Neuronal stem cell (in vitro differentiated cells): Measurements from ENCODE around the gene SIDT2.
A peak's percentile ranks its signal among the peaks of the same experiment; 100 is the strongest.

ENCODE experiments used
- DNase-seq: peaks from one replicate; pipeline ENCODE4 v3.0.0-alpha.2; 2013; ENCODE audit warnings: low spot score
- H2AFZ ChIP-seq: one replicate; pipeline ENCODE4 v1.6.1; 2013; ENCODE audit warnings: mild to moderate bottlenecking, low read length, inconsistent platforms
- H2AK5ac ChIP-seq: 2 replicates; pipeline ENCODE4 v1.6.1; 2013; ENCODE audit warnings: low read depth, mild to moderate bottlenecking, inconsistent platforms, low read length, moderate library complexity, mixed read lengths
- H2BK120ac ChIP-seq: 2 replicates; pipeline ENCODE4 v1.6.1; 2013; ENCODE audit warnings: low read depth, mild to moderate bottlenecking, inconsistent platforms, low read length, moderate library complexity, mixed read lengths
- H2BK12ac ChIP-seq: one replicate; pipeline ENCODE4 v1.6.1; 2013; ENCODE audit warnings: low read length, inconsistent platforms
- H2BK15ac ChIP-seq: 2 replicates; pipeline ENCODE4 v1.6.1; 2013; ENCODE audit warnings: mild to moderate bottlenecking, low read length, inconsistent platforms, mixed read lengths
- H2BK5ac ChIP-seq: one replicate; pipeline ENCODE4 v1.6.1; 2013; ENCODE audit warnings: inconsistent platforms, mild to moderate bottlenecking, low read length, moderate library complexity
- H3K14ac ChIP-seq: one replicate; pipeline ENCODE4 v1.6.1; 2013; ENCODE audit warnings: low read length, inconsistent platforms
- H3K18ac ChIP-seq: 2 replicates; pipeline ENCODE4 v1.6.1; 2013; ENCODE audit warnings: low read length, inconsistent platforms
- H3K23ac ChIP-seq: 2 replicates; pipeline ENCODE4 v1.6.1; 2013; ENCODE audit warnings: low read depth, mild to moderate bottlenecking, mixed read lengths, low read length, inconsistent platforms; ENCODE audit not compliant: poor library complexity
- H3K27ac ChIP-seq: replicated peaks from 3 replicates; pipeline ENCODE4 v1.5.1; 2013; ENCODE audit warnings: low read length, inconsistent platforms
- H3K27me3 ChIP-seq, 3 experiments: 2 replicates each; pipeline ENCODE4 v1.6.1; 2013; ENCODE audit warnings: low read length in 3 of 3, mild to moderate bottlenecking in 2 of 3, inconsistent platforms in 1 of 3, low read depth in 1 of 3, mixed read lengths in 1 of 3, moderate library complexity in 1 of 3; ENCODE audit not compliant: control insufficient read depth in 3 of 3, insufficient read depth in 3 of 3
- H3K36me3 ChIP-seq, 2 donors: replicated peaks in 1 of 2; 2 replicates each; pipeline ENCODE4 v1.6.1; 2013; ENCODE audit warnings: low read length in 2 of 2; ENCODE audit not compliant: control insufficient read depth in 2 of 2, insufficient read depth in 2 of 2
- H3K4ac ChIP-seq: 2 replicates; pipeline ENCODE4 v1.6.1; 2013; ENCODE audit warnings: inconsistent platforms, mild to moderate bottlenecking, low read length, moderate library complexity
- H3K4me1 ChIP-seq, 2 donors: 1 replicate in 1 of 2; 2 replicates in 1 of 2; pipeline ENCODE4 v1.6.1; 2013; ENCODE audit warnings: low read length in 2 of 2, low read depth in 1 of 2; ENCODE audit not compliant: control insufficient read depth in 2 of 2, insufficient read depth in 1 of 2
- H3K4me2 ChIP-seq: one replicate; pipeline ENCODE4 v1.6.1; 2013; ENCODE audit warnings: mild to moderate bottlenecking, low read length, inconsistent platforms; ENCODE audit not compliant: insufficient read depth, poor library complexity, severe bottlenecking
- H3K4me3 ChIP-seq, 2 donors: 2 replicates each; pipeline ENCODE4 v1.5.1; 2013; ENCODE audit warnings: low read length in 2 of 2, mild to moderate bottlenecking in 2 of 2, inconsistent platforms in 1 of 2, moderate library complexity in 1 of 2
- H3K79me1 ChIP-seq: one replicate; pipeline ENCODE4 v1.6.1; 2013; ENCODE audit warnings: low read depth, mild to moderate bottlenecking, inconsistent platforms, low read length, moderate library complexity
- H3K9ac ChIP-seq: one replicate; pipeline ENCODE4 v1.6.1; 2013; ENCODE audit warnings: mild to moderate bottlenecking, low read depth, low read length, inconsistent platforms; ENCODE audit not compliant: poor library complexity
- H3K9me3 ChIP-seq, 2 donors: replicated peaks in 1 of 2; 2 replicates each; pipeline versions ENCODE3 to v1.6.1; 2013; ENCODE audit warnings: low read length in 2 of 2, mild to moderate bottlenecking in 2 of 2, inconsistent platforms in 1 of 2, low read depth in 1 of 2, mixed read lengths in 1 of 2, moderate library complexity in 1 of 2; ENCODE audit not compliant: control insufficient read depth in 2 of 2, insufficient read depth in 1 of 2
- H4K8ac ChIP-seq: one replicate; pipeline ENCODE4 v1.6.1; 2013; ENCODE audit warnings: low read depth, mild to moderate bottlenecking, inconsistent platforms, low read length, moderate library complexity
- H4K91ac ChIP-seq: one replicate; pipeline ENCODE4 v1.6.1; 2013; ENCODE audit warnings: low read length, low read depth, mild to moderate bottlenecking, inconsistent platforms; ENCODE audit not compliant: poor library complexity
- WGBS, 2 donors: extraction: QIAGEN DNeasy Blood & Tissue Kit; methylation state at CpG; one replicate each; pipeline ENCODE4 v1.1.7; 2013; ENCODE audit warnings: missing lambda C conversion rate in 2 of 2, mixed read lengths in 1 of 2; ENCODE audit not compliant: insufficient read length in 2 of 2, insufficient replicate concordance in 1 of 2; ENCODE audit errors: extremely low coverage in 2 of 2; 5-methylcytosine and 5-hydroxymethylcytosine counted together

SIDT2 gene

DNA sequence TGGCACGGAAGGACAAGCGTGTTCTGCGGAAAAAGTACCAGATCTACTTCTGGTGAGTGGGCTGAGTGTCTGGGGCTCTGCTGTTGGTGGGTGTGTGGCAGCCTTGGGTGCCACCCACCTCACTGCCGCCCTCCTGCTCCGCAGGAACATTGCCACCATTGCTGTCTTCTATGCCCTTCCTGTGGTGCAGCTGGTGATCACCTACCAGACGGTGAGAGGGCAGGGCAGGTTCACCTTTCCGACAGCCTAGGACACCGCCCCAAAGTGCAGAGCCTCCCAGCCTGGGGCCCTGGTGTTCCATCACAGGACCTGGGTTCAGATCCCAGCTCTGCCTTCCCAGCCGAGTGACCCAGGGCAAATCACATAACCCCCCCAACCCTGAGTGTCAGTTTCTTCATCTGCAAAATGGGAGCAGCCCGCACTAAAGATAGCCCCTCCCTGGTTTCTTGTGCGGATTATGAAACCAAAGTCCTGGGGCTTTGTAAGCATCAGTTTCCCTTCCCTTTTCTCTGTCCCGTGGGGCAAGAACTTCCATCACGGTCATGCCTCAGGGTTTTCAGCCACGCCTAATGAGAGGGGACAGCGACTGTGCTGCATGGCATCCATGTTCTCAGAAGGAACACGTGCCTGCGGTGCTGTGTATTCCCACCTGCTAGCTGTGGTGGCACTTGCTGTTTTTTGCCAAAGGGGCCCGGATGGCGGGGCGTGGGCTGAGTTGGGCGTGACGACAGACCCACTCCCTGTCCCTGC lies 10.8 kb downstream of the SIDT2 start:
- no peak overlapping the region for H3K27ac ChIP-seq
- H2BK15ac ChIP-seq, result no peak overlapping the region
- H2BK12ac ChIP-seq, result no peak overlapping the region
- DNase-seq, result no peak
- no peak overlapping the region for H2BK5ac ChIP-seq
- no peaks in the 10 kb centered on the region for H3K79me1 ChIP-seq
- H3K9me3 ChIP-seq, result no peaks in the 10 kb centered on the region
- H3K4me1 ChIP-seq, result no peaks in the 10 kb centered on the region
- H3K4me2 ChIP-seq, result no peak overlapping the region
- H4K8ac ChIP-seq, result no peak overlapping the region
- H4K91ac ChIP-seq, result no peak overlapping the region
- peaks cover 17 to 50% of the 10 kb centered on the region in 2 donors for H3K36me3 ChIP-seq
- no peak overlapping the region for H3K18ac ChIP-seq
- H3K4me3 ChIP-seq, result no peak overlapping the region
- H2BK120ac ChIP-seq, result no peak overlapping the region
- H2AK5ac ChIP-seq, result no peak overlapping the region
- H3K9ac ChIP-seq, result peak overlapping the region; percentile 53
- WGBS, 2 donors, result no CpG with 5 or more reads among the region's 22 CpGs
- no peaks in the 10 kb centered on the region for H3K27me3 ChIP-seq
- H2AFZ ChIP-seq, result no peak overlapping the region
- H3K14ac ChIP-seq, result no peak overlapping the region
- H3K23ac ChIP-seq, result no peak overlapping the region
- H3K4ac ChIP-seq, result no peak overlapping the region

DNA sequence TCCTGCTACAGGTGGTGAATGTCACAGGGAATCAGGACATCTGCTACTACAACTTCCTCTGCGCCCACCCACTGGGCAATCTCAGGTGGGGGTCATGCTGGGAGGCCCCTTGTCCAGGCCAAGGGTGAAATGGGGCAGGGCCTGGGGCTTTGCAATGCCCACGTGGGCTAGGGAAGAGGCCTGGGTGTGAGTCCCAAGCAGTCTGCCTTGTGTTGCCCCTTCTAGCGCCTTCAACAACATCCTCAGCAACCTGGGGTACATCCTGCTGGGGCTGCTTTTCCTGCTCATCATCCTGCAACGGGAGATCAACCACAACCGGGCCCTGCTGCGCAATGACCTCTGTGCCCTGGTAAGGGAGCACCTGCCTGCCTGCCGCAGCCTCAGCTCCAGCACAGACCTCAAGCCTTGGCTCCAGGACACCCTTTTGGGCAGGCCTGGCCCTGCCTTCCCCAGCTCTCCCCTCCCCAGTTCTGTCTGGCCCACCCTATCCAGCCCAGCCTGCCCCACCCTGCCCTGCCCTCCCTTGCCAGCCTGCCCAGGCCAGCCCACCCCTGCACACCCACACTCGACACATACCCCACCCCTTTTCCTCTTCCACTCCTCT lies 11.5 kb downstream of the SIDT2 start:
- no peak for DNase-seq
- Histone ChIP-seq H2BK15ac (no peak overlapping the region), H2AK5ac (no peak overlapping the region), H3K4me3 (no peak overlapping the region), H2AFZ (no peak overlapping the region), H3K18ac (no peak overlapping the region), H3K79me1 (no peaks in the 10 kb centered on the region), H3K23ac (no peak overlapping the region), H3K36me3 (peaks cover 17 to 50% of the 10 kb centered on the region in 2 donors), H2BK120ac (no peak overlapping the region), H4K8ac (no peak overlapping the region), H3K4ac (no peak overlapping the region), H3K4me2 (no peak overlapping the region), H3K9ac (peak overlapping the region; percentile 38), H3K4me1 (no peaks in the 10 kb centered on the region), H2BK5ac (no peak overlapping the region), H2BK12ac (no peak overlapping the region), H3K27ac (no peak overlapping the region), H3K27me3 (no peaks in the 10 kb centered on the region), H4K91ac (no peak overlapping the region), H3K9me3 (no peaks in the 10 kb centered on the region), H3K14ac (no peak overlapping the region)
- no CpG with 5 or more reads among the region's 8 CpGs for WGBS, 2 donors

DNA sequence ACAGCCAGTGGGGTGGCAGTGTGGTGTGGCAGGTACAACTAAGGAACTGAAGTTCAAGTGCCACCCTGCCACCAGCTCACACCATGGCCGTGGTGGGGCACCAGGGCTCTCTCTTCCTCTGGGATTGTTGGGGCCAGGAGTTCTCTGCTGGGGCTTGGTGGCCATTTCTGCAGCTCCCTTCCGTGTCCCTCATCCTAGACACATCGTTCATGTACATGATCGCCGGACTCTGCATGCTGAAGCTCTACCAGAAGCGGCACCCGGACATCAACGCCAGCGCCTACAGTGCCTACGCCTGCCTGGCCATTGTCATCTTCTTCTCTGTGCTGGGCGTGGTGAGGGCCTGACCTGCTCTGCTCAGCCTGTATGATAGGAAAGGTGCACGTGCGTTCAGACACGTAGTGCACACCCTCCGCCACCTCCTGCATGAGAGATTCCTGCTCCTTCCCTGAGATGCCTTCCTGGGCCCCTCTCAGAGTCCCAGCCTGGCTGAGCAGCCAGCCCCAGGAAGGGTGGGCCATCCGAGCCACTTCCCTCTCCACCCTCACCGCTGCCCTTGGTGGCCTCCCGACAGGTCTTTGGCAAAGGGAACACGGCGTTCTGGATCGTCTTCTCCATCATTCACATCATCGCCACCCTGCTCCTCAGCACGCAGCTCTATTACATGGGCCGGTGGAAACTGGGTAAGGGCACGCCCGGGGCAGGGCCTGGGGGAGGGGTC lies 13.3 kb downstream of the SIDT2 start:
- Histone ChIP-seq H3K23ac (no peak overlapping the region), H3K27me3 (no peaks in the 10 kb centered on the region), H3K79me1 (no peaks in the 10 kb centered on the region), H2AFZ (no peak overlapping the region), H3K9me3 (no peaks in the 10 kb centered on the region), H3K14ac (no peak overlapping the region), H3K4me2 (no peak overlapping the region), H2BK5ac (no peak overlapping the region), H4K91ac (no peak overlapping the region), H3K9ac (peak overlapping the region; percentile 54), H2BK15ac (no peak overlapping the region), H4K8ac (no peak overlapping the region), H2AK5ac (no peak overlapping the region), H3K27ac (no peak overlapping the region), H3K36me3 (peaks cover 18 to 46% of the 10 kb centered on the region in 2 donors), H3K18ac (peak overlapping the region; percentile 46), H2BK12ac (no peak overlapping the region), H3K4me1 (no peaks in the 10 kb centered on the region), H3K4ac (no peak overlapping the region), H3K4me3 (peak overlapping the region in 1 of 2 donors; percentile 49), H2BK120ac (no peak overlapping the region)
- no CpG with 5 or more reads among the region's 26 CpGs for WGBS, 2 donors
- DNase-seq, result no peak

DNA sequence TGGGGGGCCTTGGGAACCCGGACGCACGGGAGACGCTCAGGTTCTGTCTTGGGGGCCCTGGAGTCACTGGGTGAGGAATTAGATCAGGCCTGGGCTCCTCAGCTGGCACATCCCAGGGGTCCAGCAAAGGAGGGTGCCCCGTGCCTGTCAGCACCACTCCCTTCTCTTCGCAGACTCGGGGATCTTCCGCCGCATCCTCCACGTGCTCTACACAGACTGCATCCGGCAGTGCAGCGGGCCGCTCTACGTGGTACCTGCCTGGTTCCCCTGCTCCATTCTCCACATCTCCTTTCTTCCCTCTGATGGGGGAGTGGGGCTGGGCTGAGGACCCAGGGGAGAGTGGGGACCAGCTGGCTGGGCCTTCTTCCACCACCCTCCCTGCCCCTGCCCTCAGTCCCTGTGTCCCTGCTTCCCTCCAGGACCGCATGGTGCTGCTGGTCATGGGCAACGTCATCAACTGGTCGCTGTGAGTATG lies 13.9 kb downstream of the SIDT2 start:
- no peak overlapping the region for H3K14ac ChIP-seq
- H3K23ac ChIP-seq, result peak overlapping the region; percentile 78
- H3K27ac ChIP-seq, result no peak overlapping the region
- H2AFZ ChIP-seq, result no peak overlapping the region
- H2BK15ac ChIP-seq, result no peak overlapping the region
- no peak overlapping the region for H2BK5ac ChIP-seq
- H3K4me3 ChIP-seq, result no peak overlapping the region
- H3K9me3 ChIP-seq, result no peaks in the 10 kb centered on the region
- H3K4me2 ChIP-seq, result no peak overlapping the region
- no peak overlapping the region for H4K8ac ChIP-seq
- no peak overlapping the region for H3K9ac ChIP-seq
- peaks cover 0 to under 1% of the 10 kb centered on the region in 2 donors for H3K4me1 ChIP-seq
- H2AK5ac ChIP-seq, result no peak overlapping the region
- H3K79me1 ChIP-seq, result no peaks in the 10 kb centered on the region
- H2BK120ac ChIP-seq, result no peak overlapping the region
- no CpG with 5 or more reads among the region's 17 CpGs for WGBS, 2 donors
- no peak overlapping the region for H3K4ac ChIP-seq
- H3K36me3 ChIP-seq, result peaks cover 16 to 43% of the 10 kb centered on the region in 2 donors
- H4K91ac ChIP-seq, result no peak overlapping the region
- no peaks in the 10 kb centered on the region for H3K27me3 ChIP-seq
- no peak overlapping the region for H3K18ac ChIP-seq
- no peak for DNase-seq
- no peak overlapping the region for H2BK12ac ChIP-seq
